ENCODE data around the gene KCNIP4. TPM values are rescaled to one million over a fixed set of nuclear protein-coding genes. Genes with fewer than 3 reads are reported as not detected.

Gene KCNIP4
- polyA plus RNA-seq, 3 donors, result 0.09 to 0.25 TPM; not detected in 1

GRCh38 chr4:21882051-21882839 is 66.3 kb downstream of the KCNIP4 start:
- Histone ChIP-seq H3K27ac (ENCODE audit: low read depth in 1 of 2, low read length in 2 of 2) (no peak overlapping the region), H3K9me3 (replicated peaks in 1 of 2; ENCODE audit: control insufficient read depth in 1 of 2, insufficient read depth in 1 of 2, low read length in 2 of 2) (peaks cover 0 to 4% of the 10 kb centered on the region in 2 donors), H3K36me3 (replicated peaks in 1 of 2; ENCODE audit: control insufficient read depth in 1 of 2, insufficient read depth in 2 of 2, low read length in 2 of 2) (no peaks in the 10 kb centered on the region), H3K4me2 (replicated peaks; ENCODE audit: extremely low read depth, low read length, poor library complexity, severe bottlenecking) (no peak overlapping the region), H4K20me1 (ENCODE audit: insufficient read depth, low read length) (no peaks in the 10 kb centered on the region), H3K9ac (ENCODE audit: insufficient read depth, low read length, poor library complexity, severe bottlenecking) (no peak overlapping the region), H3K4me3 (replicated peaks in 1 of 3; ENCODE audit: low read depth in 2 of 3, low read length in 3 of 3) (no peak overlapping the region), H3K4me1 (ENCODE audit: control insufficient read depth in 1 of 2, insufficient read depth in 2 of 2, low read length in 2 of 2) (no peaks in the 10 kb centered on the region), H3K79me2 (ENCODE audit: insufficient read depth, low read length) (no peaks in the 10 kb centered on the region), H3K27me3 (ENCODE audit: control insufficient read depth in 2 of 2, insufficient read depth in 2 of 2, low read length in 2 of 2) (no peaks in the 10 kb centered on the region), H2AFZ (ENCODE audit: insufficient read depth, low read depth, low read length, poor library complexity, severe bottlenecking) (no peak overlapping the region)
- H3K27me3 Mint-ChIP-seq (ENCODE audit: low read depth in 3 of 3), result peaks cover 0 to 2% (median 0%) of the 10 kb centered on the region in 3 donors
- no peak for DNase-seq
- no peaks in the 10 kb centered on the region for H3K4me1 Mint-ChIP-seq
- peaks cover 0 to 7% (median 3%) of the 10 kb centered on the region in 7 donors for H3K9me3 Mint-ChIP-seq
- no peak overlapping the region for H3K27ac Mint-ChIP-seq
- TF ChIP-seq, protein P1, sequence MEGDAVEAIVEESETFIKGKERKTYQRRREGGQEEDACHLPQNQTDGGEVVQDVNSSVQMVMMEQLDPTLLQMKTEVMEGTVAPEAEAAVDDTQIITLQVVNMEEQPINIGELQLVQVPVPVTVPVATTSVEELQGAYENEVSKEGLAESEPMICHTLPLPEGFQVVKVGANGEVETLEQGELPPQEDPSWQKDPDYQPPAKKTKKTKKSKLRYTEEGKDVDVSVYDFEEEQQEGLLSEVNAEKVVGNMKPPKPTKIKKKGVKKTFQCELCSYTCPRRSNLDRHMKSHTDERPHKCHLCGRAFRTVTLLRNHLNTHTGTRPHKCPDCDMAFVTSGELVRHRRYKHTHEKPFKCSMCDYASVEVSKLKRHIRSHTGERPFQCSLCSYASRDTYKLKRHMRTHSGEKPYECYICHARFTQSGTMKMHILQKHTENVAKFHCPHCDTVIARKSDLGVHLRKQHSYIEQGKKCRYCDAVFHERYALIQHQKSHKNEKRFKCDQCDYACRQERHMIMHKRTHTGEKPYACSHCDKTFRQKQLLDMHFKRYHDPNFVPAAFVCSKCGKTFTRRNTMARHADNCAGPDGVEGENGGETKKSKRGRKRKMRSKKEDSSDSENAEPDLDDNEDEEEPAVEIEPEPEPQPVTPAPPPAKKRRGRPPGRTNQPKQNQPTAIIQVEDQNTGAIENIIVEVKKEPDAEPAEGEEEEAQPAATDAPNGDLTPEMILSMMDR (IDR thresholded peaks at IDR 0.05), result no peak
- no peak overlapping the region for H3K4me3 Mint-ChIP-seq
- intact Hi-C loops (cut with micrococcal nuclease), result no loop called here
- H3K36me3 Mint-ChIP-seq, result no peaks in the 10 kb centered on the region
- 95% methylated on average over 3 of the region's 4 CpGs for WGBS (ENCODE audit: insufficient coverage)

- no peak overlapping the region for H2AFZ ChIP-seq (ENCODE audit: insufficient read depth, low read depth, low read length, poor library complexity, severe bottlenecking)
- no peak overlapping the region for H3K4me2 ChIP-seq (replicated peaks; ENCODE audit: extremely low read depth, low read length, poor library complexity, severe bottlenecking)
- Mint-ChIP-seq H3K36me3 (no peaks in the 10 kb centered on the region), H3K9me3 (peaks cover 0 to 3% (median under 1%) of the 10 kb centered on the region in 7 donors), H3K4me3 (no peak overlapping the region), H3K4me1 (no peaks in the 10 kb centered on the region), H3K27me3 (ENCODE audit: low read depth in 3 of 3) (no peaks in the 10 kb centered on the region), H3K27ac (no peak overlapping the region)
- TF ChIP-seq, protein P1 (IDR thresholded peaks at IDR 0.05), result no peak
- no peaks in the 10 kb centered on the region for H3K79me2 ChIP-seq (ENCODE audit: insufficient read depth, low read length)
- no peak overlapping the region for H3K27ac ChIP-seq (ENCODE audit: low read depth in 1 of 2, low read length in 2 of 2)
- no peaks in the 10 kb centered on the region for H3K27me3 ChIP-seq (ENCODE audit: control insufficient read depth in 2 of 2, insufficient read depth in 2 of 2, low read length in 2 of 2)
- H4K20me1 ChIP-seq (ENCODE audit: insufficient read depth, low read length), result no peaks in the 10 kb centered on the region
- intact Hi-C loops (cut with micrococcal nuclease), result no loop called here
- 95% methylated on average over 2 of the region's 3 CpGs for WGBS (ENCODE audit: insufficient coverage)
- H3K36me3 ChIP-seq (replicated peaks in 1 of 2; ENCODE audit: control insufficient read depth in 1 of 2, insufficient read depth in 2 of 2, low read length in 2 of 2), result no peaks in the 10 kb centered on the region
- no peak for DNase-seq
- H3K9me3 ChIP-seq (replicated peaks in 1 of 2; ENCODE audit: control insufficient read depth in 1 of 2, insufficient read depth in 1 of 2, low read length in 2 of 2), result no peaks in the 10 kb centered on the region
- no peak overlapping the region for H3K4me3 ChIP-seq (replicated peaks in 1 of 3; ENCODE audit: low read depth in 2 of 3, low read length in 3 of 3)
- H3K9ac ChIP-seq (ENCODE audit: insufficient read depth, low read length, poor library complexity, severe bottlenecking), result no peak overlapping the region
- H3K4me1 ChIP-seq (ENCODE audit: control insufficient read depth in 1 of 2, insufficient read depth in 2 of 2, low read length in 2 of 2), result no peaks in the 10 kb centered on the region
Measured at GRCh38 chr4:21879187-21879586, 69.4 kb downstream of the KCNIP4 start.

Data from CD14-positive monocyte (primary cell).